HepG2 (cell line): ENCODE measurements around the gene ALOX5. TPM values are rescaled to one million over a fixed set of nuclear protein-coding genes. Genes with fewer than 3 reads are reported as not detected.
A peak's percentile ranks its signal among the peaks of the same experiment; 100 is the strongest.

Experiments used
- ATAC-seq: fragments of 200-7000 bp; cut with Tn5 transposase; 3 replicates; pipeline ENCODE4 v1.9.1; 2020; ENCODE audit warnings: mild to moderate bottlenecking, moderate library complexity
- BruUV-seq: library from RNA; stranded (reverse); fragments of 400-500 nt; replicated peaks from 2 replicates; lab custom pipeline; 2021; lab: Mats Ljungman, UMichigan
- CTCF ChIA-PET: fragments of 300-600 bp; formaldehyde crosslinking; extraction: SDS; loops from one replicate; lab custom pipeline; 2021; ENCODE audit warnings: low total read pairs, inconsistent platforms, low intra/inter-chr PET ratio; lab: Yijun Ruan, JAX
- POLR2A ChIA-PET: fragments of 350-600 bp; sonication (Branson Sonifier 250); formaldehyde crosslinking; loops from one replicate; lab custom pipeline; 2020; ENCODE audit warnings: antibody characterized with exemption, inconsistent platforms; lab: Yijun Ruan, JAX
- DNase-seq: peaks from one replicate; pipeline ENCODE4 v3.0.0-alpha.2; 2015; ENCODE audit warnings: low spot score
- FAIRE-seq: peaks from 3 replicates; lab custom pipeline; 2011; peaks lifted over from hg19 to GRCh38; lab: Jason Lieb, UNC
- H2AFZ ChIP-seq: one replicate; pipeline ENCODE4 v1.6.1; 2011; ENCODE audit warnings: low read length, inconsistent platforms
- H3K27ac ChIP-seq: fragments of 300-600 bp; 3 replicates; pipeline ENCODE4 v1.8.0; 2011; ENCODE audit warnings: mixed run types, mild to moderate bottlenecking, mixed read lengths, low read length, inconsistent platforms; ENCODE audit not compliant: insufficient read depth; ENCODE audit errors: extremely low read length
- H3K27me3 ChIP-seq, 2 experiments: fragments of 200-600 bp in 1 of 2; 2 replicates in 1 of 2; 3 replicates in 1 of 2; pipeline versions ENCODE4 v1.6.0 to v1.8.0; 2011; ENCODE audit warnings: low read length in 2 of 2, mild to moderate bottlenecking in 2 of 2, moderate library complexity in 2 of 2, inconsistent platforms in 1 of 2; ENCODE audit not compliant: insufficient read depth in 2 of 2, control insufficient read depth in 1 of 2
- H3K36me3 ChIP-seq, 2 experiments: fragments of 200-600 bp in 1 of 2; replicated peaks in 1 of 2; 2 replicates in 1 of 2; 3 replicates in 1 of 2; pipeline versions ENCODE4 v1.5.1 to v1.8.0; 2011; ENCODE audit warnings: low read length in 2 of 2, inconsistent platforms in 1 of 2; ENCODE audit not compliant: insufficient read depth in 2 of 2, control insufficient read depth in 1 of 2
- H3K4me1 ChIP-seq: 2 replicates; pipeline ENCODE4 v1.5.1; 2012; ENCODE audit warnings: low read length, inconsistent platforms; ENCODE audit not compliant: insufficient read depth
- H3K4me2 ChIP-seq: 2 replicates; pipeline ENCODE4 v1.6.0; 2011; ENCODE audit warnings: low read depth, low read length, inconsistent platforms
- H3K4me3 ChIP-seq, 3 experiments: fragments of 200-600 bp in 1 of 3; sonication (generic), shearing (Covaris generic) in 1 of 3; replicated peaks in 1 of 3; 2 replicates each; pipeline ENCODE4 v1.5.1; 2011 to 2016; ENCODE audit warnings: low read length in 3 of 3, inconsistent platforms in 2 of 3, low read depth in 2 of 3, mild to moderate bottlenecking in 2 of 3, control low read depth in 1 of 3, mixed read lengths in 1 of 3; ENCODE audit not compliant: insufficient read depth in 1 of 3
- H3K79me2 ChIP-seq: one replicate; pipeline ENCODE4 v1.6.1; 2011; ENCODE audit warnings: low read length, inconsistent platforms; ENCODE audit not compliant: insufficient read depth
- H3K9ac ChIP-seq: 2 replicates; pipeline ENCODE4 v1.6.0; 2011; ENCODE audit warnings: mild to moderate bottlenecking, low read depth, low read length, inconsistent platforms; ENCODE audit not compliant: insufficient read depth
- H3K9me3 ChIP-seq: 2 replicates; pipeline ENCODE4 v1.5.1; 2012; ENCODE audit warnings: mild to moderate bottlenecking, low read length
- H4K20me1 ChIP-seq: 2 replicates; pipeline ENCODE4 v1.6.0; 2011; ENCODE audit warnings: inconsistent platforms, mild to moderate bottlenecking, low read length, moderate library complexity; ENCODE audit not compliant: insufficient read depth
- CREB1 ChIP-seq, 2 experiments: fragments of 450-650 bp in 1 of 2; IDR thresholded peaks; 2 replicates each; pipeline ENCODE4 v1.6.1; 2016 to 2017; ENCODE audit warnings: control low read depth in 1 of 2, mild to moderate bottlenecking in 1 of 2, missing compliant biosample characterization in 1 of 2, missing genetic modification characterization in 1 of 2
- KMT2A ChIP-seq: sonication (generic); formaldehyde crosslinking; IDR thresholded peaks from 2 replicates; pipeline ENCODE4 v1.4.0; 2020; ENCODE audit warnings: missing genetic modification reagents
- NAIF1 ChIP-seq: sonication (generic); formaldehyde crosslinking; IDR thresholded peaks from 2 replicates; pipeline ENCODE4 v1.5.0; 2020; ENCODE audit warnings: mild to moderate bottlenecking, missing genetic modification reagents, borderline replicate concordance
- PRDM10 ChIP-seq: sonication (generic); formaldehyde crosslinking; IDR thresholded peaks from 2 replicates; pipeline ENCODE4 v1.4.0; 2020; ENCODE audit warnings: low read depth, missing genetic modification reagents
- TEAD3 ChIP-seq: optimal IDR thresholded peaks from 2 replicates; pipeline ENCODE3; 2016; ENCODE audit warnings: borderline replicate concordance
- XRCC5 ChIP-seq: fragments of 200-400 bp; formaldehyde crosslinking; optimal IDR thresholded peaks from 2 replicates; pipeline ENCODE3; 2017; ENCODE audit warnings: mild to moderate bottlenecking, low read length
- ZFP36 ChIP-seq: fragments of 150-350 bp; IDR thresholded peaks from 2 replicates; pipeline ENCODE4 v1.6.1; 2018; ENCODE audit warnings: borderline replicate concordance, low read length, low read depth; ENCODE audit not compliant: partially characterized antibody
- ZNF12 ChIP-seq: sonication (generic); formaldehyde crosslinking; IDR thresholded peaks from 2 replicates; pipeline ENCODE4 v1.5.0; 2020; ENCODE audit warnings: missing genetic modification reagents
- ZNF550 ChIP-seq: sonication (generic); formaldehyde crosslinking; IDR thresholded peaks from 2 replicates; pipeline ENCODE4 v1.4.0; 2020; ENCODE audit warnings: mild to moderate bottlenecking, missing genetic modification reagents, borderline replicate concordance
- ZNF570 ChIP-seq: sonication (generic); formaldehyde crosslinking; IDR thresholded peaks from 2 replicates; pipeline ENCODE4 v1.4.0; 2020; ENCODE audit warnings: mild to moderate bottlenecking, missing genetic modification reagents, borderline replicate concordance
- ZNF644 ChIP-seq: IDR thresholded peaks from 2 replicates; pipeline ENCODE4 v1.6.1; 2016; ENCODE audit warnings: low read depth
- WGBS: methylation state at CpG from one replicate; pipeline ENCODE4 v1.1.6; 2017; ENCODE audit warnings: low lambda C conversion rate; 5-methylcytosine and 5-hydroxymethylcytosine counted together
- in situ Hi-C: cut with HindIII; loops from 2 replicates; pipeline ENCODE4 v1.10.0; 2017; ENCODE audit warnings: low pct_unique_long_range_greater_than_20kb; ENCODE audit not compliant: extremely low pct_ligation_motif_present
- intact Hi-C: fragments of 100-400 bp; cut with micrococcal nuclease; formaldehyde crosslinking; loops from one replicate; pipeline ENCODE4 v1.10.0; 2022; ENCODE audit not compliant: unreplicated experiment
- polyA plus RNA-seq, 8 experiments: library from polyadenylated mRNA; depleted of rRNA in 3 of 8; stranded (reverse) in 7 of 8; unstranded in 1 of 8; fragments of >200 nt; fragmentation: Illumina TruSeq in 4 of 8; extraction: Trizol in 4 of 8; gene quantifications; 2 replicates each; pipeline versions ENCODE4 v1.2.1 to v1.2.3, GENCODE V29; 2011 to 2016; ENCODE audit warnings: low read depth in 4 of 8, missing spikeins in 1 of 8, mixed read lengths in 1 of 8; ENCODE audit not compliant: insufficient read depth in 1 of 8
- total RNA-seq, 5 experiments: library from RNA; depleted of rRNA; stranded (reverse); fragments of >200 nt; fragmentation: Illumina TruSeq; extraction: Trizol; gene quantifications; 2 replicates each; pipeline ENCODE4 v1.2.3, GENCODE V29; 2016; ENCODE audit warnings: low read depth in 1 of 5

The ALOX5 gene
- total and polyA plus RNA-seq, 2 of the 13 experiments (the other 11 are each of a cell fraction or from before 2014, with no cell fraction given) = 0.04 TPM; not detected in 1

GRCh38 chr10:45471059-45471458, 97.0 kb downstream of the ALOX5 start:
- POLR2A ChIA-PET = no interaction called here
- no peaks in the 10 kb centered on the region for H3K79me2 ChIP-seq
- H3K36me3 ChIP-seq = no peaks in the 10 kb centered on the region
- no peaks in the 10 kb centered on the region for H3K27me3 ChIP-seq
- peak overlapping the region in 1 of 3 experiments; percentile 34; a peak in 1 of 6 replicates for H3K4me3 ChIP-seq
- in situ Hi-C loops = no loop called here
- FAIRE-seq = no peak
- no peak for DNase-seq
- H3K4me1 ChIP-seq = peaks cover 27% of the 10 kb centered on the region
- BruUV-seq = no TSS peak
- 100% methylated on average over 2 of the region's 2 CpGs for WGBS
- peak overlapping the region; percentile 63 for H3K27ac ChIP-seq
- no peak overlapping the region for H2AFZ ChIP-seq
- ATAC-seq = no peak
- peak overlapping the region; percentile 79 for H3K4me2 ChIP-seq
- no peak for TF ChIP-seq CREB1 (IDR thresholded peaks at IDR 0.05)
- 0 out of 2 replicates have a peak, but pooled peaks have one; percentile 23 for TF ChIP-seq CREB1 (CRISPR knock-in tag; IDR thresholded peaks at IDR 0.05)
- 0 out of 2 replicates have a peak, but pooled peaks have one; percentile 8 for TF ChIP-seq NAIF1 (CRISPR knock-in tag)
- no peak for TF ChIP-seq KMT2A (CRISPR knock-in tag)
- intact Hi-C loops = loop anchor here (2.0 to 5.0 kb wide), 3 partner anchors 26 to 124 kb away; a partner anchor contains a TSS
- CTCF ChIA-PET = no interaction called here
- 0 out of 2 replicates have a peak overlapping the region, but pooled peaks have one; percentile 49 for H3K9ac ChIP-seq
- H4K20me1 ChIP-seq = no peaks in the 10 kb centered on the region
- no peaks in the 10 kb centered on the region for H3K9me3 ChIP-seq

- peaks cover 27% of the 10 kb centered on the region for H3K4me1 ChIP-seq
- ATAC-seq = peak; percentile 40; the same call in 2 of the 3 replicates
- no peak for TF ChIP-seq ZNF12
- no peak for TF ChIP-seq XRCC5
- 0 out of 2 replicates have a peak, but pooled peaks have one; percentile 18 for TF ChIP-seq ZNF644 (CRISPR knock-in tag)
- no peak for TF ChIP-seq ZNF570 (CRISPR knock-in tag)
- TF ChIP-seq PRDM10 (CRISPR knock-in tag) = no peak
- TF ChIP-seq ZNF550 (CRISPR knock-in tag) = no peak
- no peak for TF ChIP-seq ZFP36
- peak; percentile 55 for TF ChIP-seq TEAD3 (CRISPR knock-in tag)
Observed at GRCh38 chr10:45471531-45472310, 97.7 kb downstream of the ALOX5 start.

More at GRCh38 chr10:45471531-45472310, 97.7 kb downstream of the ALOX5 start:
- no peaks in the 10 kb centered on the region for H4K20me1 ChIP-seq
- no peak overlapping the region for H2AFZ ChIP-seq
- FAIRE-seq = peak; percentile 28
- DNase-seq = peak; percentile 15
- H3K9ac ChIP-seq = peak overlapping the region; percentile 4; the same call in 1 of the 2 replicates
- H3K4me2 ChIP-seq = peak overlapping the region; percentile 79
- POLR2A ChIA-PET = interaction anchor here (1.1 kb wide), 1 partner anchor 200 kb away, joined by 3 read pairs; the partner anchor contains the start of gene ZFAND4
- no peaks in the 10 kb centered on the region for H3K79me2 ChIP-seq
- no peaks in the 10 kb centered on the region for H3K36me3 ChIP-seq
- in situ Hi-C loops = no loop called here
- 26% methylated on average over 4 of the region's 8 CpGs for WGBS
- BruUV-seq = no TSS peak
- H3K27ac ChIP-seq = no peak overlapping the region
- CTCF ChIA-PET = no interaction called here
- no peaks in the 10 kb centered on the region for H3K9me3 ChIP-seq
- intact Hi-C loops = loop anchor here (2.0 to 5.0 kb wide), 3 partner anchors 25 to 123 kb away; a partner anchor contains a TSS
- H3K27me3 ChIP-seq = no peaks in the 10 kb centered on the region
- H3K4me3 ChIP-seq = peak overlapping the region in 1 of 3 experiments; percentile 24; a peak in 1 of 6 replicates
